ENCODE measurements around the gene KREMEN1. TPM values are rescaled to one million over a fixed set of nuclear protein-coding genes. Genes with fewer than 3 reads are reported as not detected.

KREMEN1 gene
- total and polyA plus RNA-seq, 10 of the 15 experiments (the other 5 are each of a cell fraction or from before 2014, with no cell fraction given), result 0.10 to 2.5 (median 0.20) TPM; not detected in 1

DNA sequence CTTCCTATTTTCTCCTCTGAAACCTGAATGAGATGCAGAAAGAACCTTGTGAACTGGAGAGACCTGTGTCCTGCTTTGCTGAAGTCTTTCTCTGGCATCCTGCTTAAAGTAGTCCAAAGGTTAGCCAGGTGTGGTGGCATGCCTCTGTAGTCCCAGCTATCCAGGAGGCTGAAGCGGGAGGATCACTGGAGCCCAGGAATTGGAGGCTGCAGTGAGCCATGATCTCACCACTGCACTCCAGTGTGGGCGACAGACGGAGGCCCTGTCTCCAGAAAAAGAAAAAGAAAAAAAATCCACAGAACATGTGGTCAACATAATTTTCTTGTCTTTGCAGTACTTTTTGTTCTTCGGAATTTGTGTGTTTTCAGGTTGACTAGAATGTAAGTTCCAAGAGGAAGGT lies 2.3 kb upstream of the KREMEN1 start:
- DNase-seq (ENCODE audit: low read depth, low spot score) (no peak), FAIRE-seq (no peak), ATAC-seq (no peak)
- Histone ChIP-seq H3K9ac (ENCODE audit: control insufficient read depth, insufficient read depth, low read length) (no peak overlapping the region), H3K79me2 (ENCODE audit: control insufficient read depth, insufficient read depth, low read length) (no peaks in the 10 kb centered on the region), H3K27ac (ENCODE audit: control insufficient read depth, insufficient read depth) (no peak overlapping the region), H4K20me1 (ENCODE audit: control insufficient read depth, insufficient read depth) (no peaks in the 10 kb centered on the region), H3K9me3 (replicated peaks; ENCODE audit: control insufficient read depth, insufficient read depth, low read length) (no peaks in the 10 kb centered on the region), H3K4me3 (no peak overlapping the region), H3K4me1 (ENCODE audit: control insufficient read depth, insufficient read depth, low read length) (no peaks in the 10 kb centered on the region; the same call in 1 of the 2 replicates), H3K27me3 (replicated peaks in 1 of 2; ENCODE audit: control insufficient read depth in 2 of 2, insufficient read depth in 2 of 2, low read length in 1 of 2) (peaks cover 5 to 15% of the 10 kb centered on the region in 2 experiments), H3K36me3 (ENCODE audit: control insufficient read depth in 2 of 2, insufficient read depth in 2 of 2, low read length in 1 of 2) (no peaks in the 10 kb centered on the region), H2AFZ (ENCODE audit: control insufficient read depth, low read depth, low read length) (no peak overlapping the region), H3K4me2 (ENCODE audit: control insufficient read depth, insufficient read depth) (no peak overlapping the region)
- ChIA-PET POLR2A (interaction anchor here (0.5 to 1.3 kb wide), 2 partner anchors 11 to 95 kb away, joined by 5 read pairs; no protein-coding TSS in a partner anchor), SMC1A (ENCODE audit: uncharacterized antibody, unreplicated experiment) (no interaction called here), CTCF (interaction anchor here (0.6 to 1.2 kb wide), 2 partner anchors 55 to 84 kb away, joined by 3 read pairs; no protein-coding TSS in a partner anchor), RAD21 (ENCODE audit: unreplicated experiment) (no interaction called here)
- TF ChIP-seq RFX5 (IDR thresholded peaks at IDR 0.05; ENCODE audit: low read depth, low read length) (no peak), SREBF2 (IDR thresholded peaks at IDR 0.05; ENCODE audit: low read length) (no peak), NR2F1 (conservative IDR thresholded peaks at IDR 0.05) (no peak), SUPT20H (IDR thresholded peaks at IDR 0.05; ENCODE audit: borderline replicate concordance, control insufficient read depth, low read depth, low read length) (no peak), BRCA1 (IDR thresholded peaks at IDR 0.05; ENCODE audit: low read depth, low read length) (no peak), SP1 (IDR thresholded peaks at IDR 0.05; ENCODE audit: low read depth, low read length) (no peak), MYC (IDR thresholded peaks at IDR 0.05; ENCODE audit: insufficient read depth, insufficient read length, insufficient replicate concordance, low read length, severe bottlenecking) (no peak), SMAD5 (IDR thresholded peaks at IDR 0.05; ENCODE audit: low read depth) (no peak), ZBED1 (IDR thresholded peaks at IDR 0.05; ENCODE audit: borderline replicate concordance) (no peak), JUNB (IDR thresholded peaks at IDR 0.05) (no peak)
- TF ChIP-seq, protein P1, sequence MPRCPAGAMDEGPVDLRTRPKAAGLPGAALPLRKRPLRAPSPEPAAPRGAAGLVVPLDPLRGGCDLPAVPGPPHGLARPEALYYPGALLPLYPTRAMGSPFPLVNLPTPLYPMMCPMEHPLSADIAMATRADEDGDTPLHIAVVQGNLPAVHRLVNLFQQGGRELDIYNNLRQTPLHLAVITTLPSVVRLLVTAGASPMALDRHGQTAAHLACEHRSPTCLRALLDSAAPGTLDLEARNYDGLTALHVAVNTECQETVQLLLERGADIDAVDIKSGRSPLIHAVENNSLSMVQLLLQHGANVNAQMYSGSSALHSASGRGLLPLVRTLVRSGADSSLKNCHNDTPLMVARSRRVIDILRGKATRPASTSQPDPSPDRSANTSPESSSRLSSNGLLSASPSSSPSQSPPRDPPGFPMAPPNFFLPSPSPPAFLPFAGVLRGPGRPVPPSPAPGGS (IDR thresholded peaks at IDR 0.05; ENCODE audit: borderline replicate concordance, insufficient read depth, low read depth, low read length, poor library complexity, severe bottlenecking), result no peak
- BruUV-seq (replicated peaks), result no TSS peak
- in situ Hi-C loops (cut with MboI), result no loop called here
- intact Hi-C loops (cut with micrococcal nuclease; ENCODE audit: unreplicated experiment), result no loop called here
- WGBS (ENCODE audit: insufficient coverage, insufficient replicate concordance, low lambda C conversion rate, missing lambda C conversion rate), result 96% methylated on average over 4 of the region's 4 CpGs
